ENCODE data around the gene MAP3K2. TPM values are rescaled to one million over a fixed set of nuclear protein-coding genes. Genes with fewer than 3 reads are reported as not detected.

The MAP3K2 gene
- polyA plus RNA-seq, 1 donor from 2014 or later = 37.0 TPM

DNA sequence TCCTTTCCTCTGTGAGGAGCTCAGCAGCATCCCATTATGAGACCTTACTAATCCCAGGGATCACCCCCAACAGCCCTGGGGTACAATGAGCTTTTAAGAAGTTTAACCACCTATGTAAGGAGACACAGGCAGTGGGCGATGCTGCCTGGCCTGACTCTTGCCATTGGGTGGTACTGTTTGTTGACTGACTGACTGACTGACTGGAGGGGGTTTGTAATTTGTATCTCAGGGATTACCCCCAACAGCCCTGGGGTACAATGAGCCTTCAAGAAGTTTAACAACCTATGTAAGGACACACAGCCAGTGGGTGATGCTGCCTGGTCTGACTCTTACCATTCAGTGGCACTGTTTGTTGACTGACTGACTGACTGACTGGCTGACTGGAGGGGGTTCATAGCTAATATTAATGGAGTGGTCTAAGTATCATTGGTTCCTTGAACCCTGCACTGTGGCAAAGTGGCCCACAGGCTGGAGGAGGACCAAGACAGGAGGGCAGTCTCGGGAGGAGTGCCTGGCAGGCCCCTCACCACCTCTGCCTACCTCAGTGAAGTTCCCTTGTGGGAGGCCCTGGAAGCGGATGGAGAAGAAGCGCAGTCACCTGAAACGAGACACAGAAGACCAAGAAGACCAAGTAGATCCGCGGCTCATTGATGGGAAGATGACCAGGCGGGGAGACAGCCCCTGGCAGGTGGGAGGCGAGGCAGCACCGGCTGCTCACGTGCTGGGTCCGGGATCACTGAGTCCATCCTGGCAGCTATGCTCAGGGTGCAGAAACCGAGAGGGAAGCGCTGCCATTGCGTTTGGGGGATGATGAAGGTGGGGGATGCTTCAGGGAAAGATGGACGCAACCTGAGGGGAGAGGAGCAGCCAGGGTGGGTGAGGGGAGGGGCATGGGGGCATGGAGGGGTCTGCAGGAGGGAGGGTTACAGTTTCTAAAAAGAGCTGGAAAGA lies 38.0 kb upstream of the MAP3K2 start:
- H2AFZ ChIP-seq (ENCODE audit: low read depth, low read length) = no peak overlapping the region
- no peak overlapping the region for H3K4me2 ChIP-seq (ENCODE audit: low read length)
- H3K9ac ChIP-seq (ENCODE audit: low read length) = no peak overlapping the region
- H3K4me3 ChIP-seq (ENCODE audit: low read length) = no peak overlapping the region
- H3K27ac ChIP-seq (ENCODE audit: low read length) = no peak overlapping the region
- peaks cover 32% of the 10 kb centered on the region for H3K27me3 ChIP-seq (ENCODE audit: insufficient read depth, low read depth, low read length)
- H3K9me2 ChIP-seq (ENCODE audit: insufficient read depth, low read length) = no peaks in the 10 kb centered on the region
- no peaks in the 10 kb centered on the region for H3K79me2 ChIP-seq (replicated peaks; ENCODE audit: insufficient read depth, low read length)
- H3F3A ChIP-seq (ENCODE audit: insufficient read depth, low read length, poor library complexity, severe bottlenecking) = no peaks in the 10 kb centered on the region
- H3K36me3 ChIP-seq (ENCODE audit: insufficient read depth, low read length) = no peaks in the 10 kb centered on the region
- H3K9me3 ChIP-seq (ENCODE audit: low read length) = no peaks in the 10 kb centered on the region
- no peaks in the 10 kb centered on the region for H4K20me1 ChIP-seq (ENCODE audit: insufficient read depth)
- no peak for TF ChIP-seq MXI1 (conservative IDR thresholded peaks at IDR 0.05; ENCODE audit: poor library complexity, severe bottlenecking)
- no peak for TF ChIP-seq EZH2 (IDR thresholded peaks at IDR 0.05; ENCODE audit: borderline replicate concordance, insufficient read depth, low read length, poor library complexity, severe bottlenecking)
- TF ChIP-seq SMC3 (conservative IDR thresholded peaks at IDR 0.05; ENCODE audit: poor library complexity) = no peak
- TF ChIP-seq EP300 (conservative IDR thresholded peaks at IDR 0.05; ENCODE audit: poor library complexity, severe bottlenecking) = no peak
- TF ChIP-seq RAD21 (conservative IDR thresholded peaks at IDR 0.05) = no peak
- TF ChIP-seq, protein P1, sequence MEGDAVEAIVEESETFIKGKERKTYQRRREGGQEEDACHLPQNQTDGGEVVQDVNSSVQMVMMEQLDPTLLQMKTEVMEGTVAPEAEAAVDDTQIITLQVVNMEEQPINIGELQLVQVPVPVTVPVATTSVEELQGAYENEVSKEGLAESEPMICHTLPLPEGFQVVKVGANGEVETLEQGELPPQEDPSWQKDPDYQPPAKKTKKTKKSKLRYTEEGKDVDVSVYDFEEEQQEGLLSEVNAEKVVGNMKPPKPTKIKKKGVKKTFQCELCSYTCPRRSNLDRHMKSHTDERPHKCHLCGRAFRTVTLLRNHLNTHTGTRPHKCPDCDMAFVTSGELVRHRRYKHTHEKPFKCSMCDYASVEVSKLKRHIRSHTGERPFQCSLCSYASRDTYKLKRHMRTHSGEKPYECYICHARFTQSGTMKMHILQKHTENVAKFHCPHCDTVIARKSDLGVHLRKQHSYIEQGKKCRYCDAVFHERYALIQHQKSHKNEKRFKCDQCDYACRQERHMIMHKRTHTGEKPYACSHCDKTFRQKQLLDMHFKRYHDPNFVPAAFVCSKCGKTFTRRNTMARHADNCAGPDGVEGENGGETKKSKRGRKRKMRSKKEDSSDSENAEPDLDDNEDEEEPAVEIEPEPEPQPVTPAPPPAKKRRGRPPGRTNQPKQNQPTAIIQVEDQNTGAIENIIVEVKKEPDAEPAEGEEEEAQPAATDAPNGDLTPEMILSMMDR (IDR thresholded peaks at IDR 0.05; ENCODE audit: poor library complexity, severe bottlenecking) = no peak
- TF ChIP-seq, protein P2, sequence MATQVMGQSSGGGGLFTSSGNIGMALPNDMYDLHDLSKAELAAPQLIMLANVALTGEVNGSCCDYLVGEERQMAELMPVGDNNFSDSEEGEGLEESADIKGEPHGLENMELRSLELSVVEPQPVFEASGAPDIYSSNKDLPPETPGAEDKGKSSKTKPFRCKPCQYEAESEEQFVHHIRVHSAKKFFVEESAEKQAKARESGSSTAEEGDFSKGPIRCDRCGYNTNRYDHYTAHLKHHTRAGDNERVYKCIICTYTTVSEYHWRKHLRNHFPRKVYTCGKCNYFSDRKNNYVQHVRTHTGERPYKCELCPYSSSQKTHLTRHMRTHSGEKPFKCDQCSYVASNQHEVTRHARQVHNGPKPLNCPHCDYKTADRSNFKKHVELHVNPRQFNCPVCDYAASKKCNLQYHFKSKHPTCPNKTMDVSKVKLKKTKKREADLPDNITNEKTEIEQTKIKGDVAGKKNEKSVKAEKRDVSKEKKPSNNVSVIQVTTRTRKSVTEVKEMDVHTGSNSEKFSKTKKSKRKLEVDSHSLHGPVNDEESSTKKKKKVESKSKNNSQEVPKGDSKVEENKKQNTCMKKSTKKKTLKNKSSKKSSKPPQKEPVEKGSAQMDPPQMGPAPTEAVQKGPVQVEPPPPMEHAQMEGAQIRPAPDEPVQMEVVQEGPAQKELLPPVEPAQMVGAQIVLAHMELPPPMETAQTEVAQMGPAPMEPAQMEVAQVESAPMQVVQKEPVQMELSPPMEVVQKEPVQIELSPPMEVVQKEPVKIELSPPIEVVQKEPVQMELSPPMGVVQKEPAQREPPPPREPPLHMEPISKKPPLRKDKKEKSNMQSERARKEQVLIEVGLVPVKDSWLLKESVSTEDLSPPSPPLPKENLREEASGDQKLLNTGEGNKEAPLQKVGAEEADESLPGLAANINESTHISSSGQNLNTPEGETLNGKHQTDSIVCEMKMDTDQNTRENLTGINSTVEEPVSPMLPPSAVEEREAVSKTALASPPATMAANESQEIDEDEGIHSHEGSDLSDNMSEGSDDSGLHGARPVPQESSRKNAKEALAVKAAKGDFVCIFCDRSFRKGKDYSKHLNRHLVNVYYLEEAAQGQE (IDR thresholded peaks at IDR 0.05; ENCODE audit: borderline replicate concordance) = no peak
- TF ChIP-seq POLR2AphosphoS5 (IDR thresholded peaks at IDR 0.05) = no peak
- TF ChIP-seq TAF1 (IDR thresholded peaks at IDR 0.05; ENCODE audit: low read depth) = no peak

DNA sequence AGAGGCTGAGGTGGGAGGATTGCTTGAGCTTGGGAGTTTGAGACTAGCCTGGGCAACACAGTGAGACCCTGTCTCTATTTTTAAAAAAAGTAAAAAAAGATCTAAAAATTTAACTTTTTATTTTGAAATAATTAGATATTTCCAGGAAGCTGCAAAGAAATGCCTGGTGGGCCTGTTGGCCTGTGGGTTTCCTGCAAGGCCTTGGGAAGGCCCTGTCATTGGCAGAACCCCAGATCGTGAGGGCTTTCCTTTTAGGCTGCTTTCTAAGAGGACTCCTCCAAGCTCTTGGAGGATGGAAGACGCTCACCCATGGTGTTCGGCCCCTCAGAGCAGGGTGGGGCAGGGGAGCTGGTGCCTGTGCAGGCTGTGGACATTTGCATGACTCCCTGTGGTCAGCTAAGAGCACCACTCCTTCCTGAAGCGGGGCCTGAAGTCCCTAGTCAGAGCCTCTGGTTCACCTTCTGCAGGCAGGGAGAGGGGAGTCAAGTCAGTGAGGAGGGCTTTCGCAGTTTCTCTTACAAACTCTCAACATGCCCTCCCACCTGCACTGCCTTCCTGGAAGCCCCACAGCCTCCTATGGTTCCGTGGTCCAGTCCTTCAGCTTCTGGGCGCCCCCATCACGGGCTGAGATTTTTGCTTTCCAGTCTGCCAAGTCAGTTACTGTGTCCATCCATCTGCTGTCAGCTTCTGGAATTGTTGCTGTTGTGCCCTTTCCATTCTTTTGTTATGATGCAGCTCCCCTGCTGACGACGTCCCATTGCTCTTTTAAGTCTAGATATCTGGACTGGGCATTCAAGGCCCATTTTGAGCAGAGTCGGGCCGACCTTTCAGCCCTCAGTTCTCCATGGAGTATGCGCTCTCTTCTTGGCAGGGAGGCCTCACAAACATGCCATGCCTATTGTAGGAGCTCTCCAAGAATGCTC lies 37.1 kb upstream of the MAP3K2 start:
- no peaks in the 10 kb centered on the region for H3K9me2 ChIP-seq (ENCODE audit: insufficient read depth, low read length)
- H3K9ac ChIP-seq (ENCODE audit: low read length) = no peak overlapping the region
- H3K27ac ChIP-seq (ENCODE audit: low read length) = no peak overlapping the region
- no peaks in the 10 kb centered on the region for H4K20me1 ChIP-seq (ENCODE audit: insufficient read depth)
- H3K27me3 ChIP-seq (ENCODE audit: insufficient read depth, low read depth, low read length) = peaks cover 32% of the 10 kb centered on the region
- H3K79me2 ChIP-seq (replicated peaks; ENCODE audit: insufficient read depth, low read length) = no peaks in the 10 kb centered on the region
- H3K4me2 ChIP-seq (ENCODE audit: low read length) = no peak overlapping the region
- H3K9me3 ChIP-seq (ENCODE audit: low read length) = no peaks in the 10 kb centered on the region
- no peaks in the 10 kb centered on the region for H3F3A ChIP-seq (ENCODE audit: insufficient read depth, low read length, poor library complexity, severe bottlenecking)
- no peaks in the 10 kb centered on the region for H3K36me3 ChIP-seq (ENCODE audit: insufficient read depth, low read length)
- H2AFZ ChIP-seq (ENCODE audit: low read depth, low read length) = no peak overlapping the region
- H3K4me3 ChIP-seq (ENCODE audit: low read length) = no peak overlapping the region
- TF ChIP-seq POLR2AphosphoS5 (IDR thresholded peaks at IDR 0.05) (no peak), SMC3 (conservative IDR thresholded peaks at IDR 0.05; ENCODE audit: poor library complexity) (no peak), EZH2 (IDR thresholded peaks at IDR 0.05; ENCODE audit: borderline replicate concordance, insufficient read depth, low read length, poor library complexity, severe bottlenecking) (no peak), MXI1 (conservative IDR thresholded peaks at IDR 0.05; ENCODE audit: poor library complexity, severe bottlenecking) (no peak), EP300 (conservative IDR thresholded peaks at IDR 0.05; ENCODE audit: poor library complexity, severe bottlenecking) (no peak)
- TF ChIP-seq, protein P1 (IDR thresholded peaks at IDR 0.05; ENCODE audit: poor library complexity, severe bottlenecking) = no peak
- TF ChIP-seq, protein P2 (IDR thresholded peaks at IDR 0.05; ENCODE audit: borderline replicate concordance) = no peak
